ENCODE results near the gene PSD4.

- TF ChIP-seq, protein P1, sequence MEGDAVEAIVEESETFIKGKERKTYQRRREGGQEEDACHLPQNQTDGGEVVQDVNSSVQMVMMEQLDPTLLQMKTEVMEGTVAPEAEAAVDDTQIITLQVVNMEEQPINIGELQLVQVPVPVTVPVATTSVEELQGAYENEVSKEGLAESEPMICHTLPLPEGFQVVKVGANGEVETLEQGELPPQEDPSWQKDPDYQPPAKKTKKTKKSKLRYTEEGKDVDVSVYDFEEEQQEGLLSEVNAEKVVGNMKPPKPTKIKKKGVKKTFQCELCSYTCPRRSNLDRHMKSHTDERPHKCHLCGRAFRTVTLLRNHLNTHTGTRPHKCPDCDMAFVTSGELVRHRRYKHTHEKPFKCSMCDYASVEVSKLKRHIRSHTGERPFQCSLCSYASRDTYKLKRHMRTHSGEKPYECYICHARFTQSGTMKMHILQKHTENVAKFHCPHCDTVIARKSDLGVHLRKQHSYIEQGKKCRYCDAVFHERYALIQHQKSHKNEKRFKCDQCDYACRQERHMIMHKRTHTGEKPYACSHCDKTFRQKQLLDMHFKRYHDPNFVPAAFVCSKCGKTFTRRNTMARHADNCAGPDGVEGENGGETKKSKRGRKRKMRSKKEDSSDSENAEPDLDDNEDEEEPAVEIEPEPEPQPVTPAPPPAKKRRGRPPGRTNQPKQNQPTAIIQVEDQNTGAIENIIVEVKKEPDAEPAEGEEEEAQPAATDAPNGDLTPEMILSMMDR (IDR thresholded peaks at IDR 0.05; ENCODE audit: control extremely low read depth in 1 of 3, insufficient read depth in 1 of 3, low read depth in 1 of 3, low read length in 3 of 3): no peak
- TF ChIP-seq POLR2A (IDR thresholded peaks at IDR 0.05; ENCODE audit: control extremely low read depth in 1 of 2, low read depth in 2 of 2, low read length in 2 of 2) (no peak), SP1 (IDR thresholded peaks at IDR 0.05; ENCODE audit: low read depth, low read length) (no peak), CBX5 (IDR thresholded peaks at IDR 0.05; ENCODE audit: low read depth, low read length) (no peak), SP2 (IDR thresholded peaks at IDR 0.05; ENCODE audit: low read length) (no peak), SIRT6 (IDR thresholded peaks at IDR 0.05; ENCODE audit: low read length) (no peak), MAX (IDR thresholded peaks at IDR 0.05) (no peak), EP300 (IDR thresholded peaks at IDR 0.05; ENCODE audit: borderline replicate concordance in 1 of 2, low read depth in 2 of 2, low read length in 2 of 2) (no peak), POLR2AphosphoS5 (IDR thresholded peaks at IDR 0.05; ENCODE audit: low read depth, low read length) (no peak), TBP (IDR thresholded peaks at IDR 0.05; ENCODE audit: low read depth, low read length) (no peak), EZH2 (IDR thresholded peaks at IDR 0.05; ENCODE audit: low read depth, low read length, severe bottlenecking) (no peak), KDM4A (IDR thresholded peaks at IDR 0.05; ENCODE audit: low read depth, low read length, severe bottlenecking) (no peak)
Measured at GRCh38 chr2:113221846-113222245, 48.1 kb downstream of the PSD4 start.
